GM18520 (cell line): Measurements from ENCODE around the gene DNPEP.
"Not testable (repeated sequence)": the region's sequence is repeated elsewhere in the genome, so short reads cannot be mapped to it uniquely, and the experiment has no call there.

Experiments
- ATAC-seq: cut with Tn5 transposase; IDR thresholded peaks from one replicate; pipeline ENCODE4 v1.9.1; 2021; ENCODE audit not compliant: unreplicated experiment

DNPEP gene

GRCh38 chr2:219419331-219420197 lies 31.9 kb upstream of the DNPEP start:
- ATAC-seq, result no peak

GRCh38 chr2:219419012-219419324 lies 31.3 kb upstream of the DNPEP start:
- ATAC-seq, result no peak

DNA sequence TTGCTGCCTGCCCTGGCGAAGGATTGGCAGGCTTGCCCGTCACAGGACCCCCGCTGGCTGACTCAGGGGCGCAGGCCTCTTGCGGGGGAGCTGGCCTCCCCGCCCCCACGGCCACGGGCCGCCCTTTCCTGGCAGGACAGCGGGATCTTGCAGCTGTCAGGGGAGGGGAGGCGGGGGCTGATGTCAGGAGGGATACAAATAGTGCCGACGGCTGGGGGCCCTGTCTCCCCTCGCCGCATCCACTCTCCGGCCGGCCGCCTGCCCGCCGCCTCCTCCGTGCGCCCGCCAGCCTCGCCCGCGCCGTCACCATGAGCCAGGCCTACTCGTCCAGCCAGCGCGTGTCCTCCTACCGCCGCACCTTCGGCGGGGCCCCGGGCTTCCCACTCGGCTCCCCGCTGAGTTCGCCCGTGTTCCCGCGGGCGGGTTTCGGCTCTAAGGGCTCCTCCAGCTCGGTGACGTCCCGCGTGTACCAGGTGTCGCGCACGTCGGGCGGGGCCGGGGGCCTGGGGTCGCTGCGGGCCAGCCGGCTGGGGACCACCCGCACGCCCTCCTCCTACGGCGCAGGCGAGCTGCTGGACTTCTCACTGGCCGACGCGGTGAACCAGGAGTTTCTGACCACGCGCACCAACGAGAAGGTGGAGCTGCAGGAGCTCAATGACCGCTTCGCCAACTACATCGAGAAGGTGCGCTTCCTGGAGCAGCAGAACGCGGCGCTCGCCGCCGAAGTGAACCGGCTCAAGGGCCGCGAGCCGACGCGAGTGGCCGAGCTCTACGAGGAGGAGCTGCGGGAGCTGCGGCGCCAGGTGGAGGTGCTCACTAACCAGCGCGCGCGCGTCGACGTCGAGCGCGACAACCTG lies 30.7 kb upstream of the DNPEP start, which contains the start of gene DES:
Gene DES (plus strand): TSS at position 223 of the 857 bp plus-strand sequence. CDS start 86 bp downstream, at position 309.
- no peak for ATAC-seq

GRCh38 chr2:219417374-219417773 lies 29.7 kb upstream of the DNPEP start:
- ATAC-seq, result no peak

GRCh38 chr2:219416938-219417337 lies 29.2 kb upstream of the DNPEP start:
- no peak for ATAC-seq

- ATAC-seq, result no peak
These were observed 28.5 kb upstream of the DNPEP start for GRCh38 chr2:219416235-219416602.

DNA sequence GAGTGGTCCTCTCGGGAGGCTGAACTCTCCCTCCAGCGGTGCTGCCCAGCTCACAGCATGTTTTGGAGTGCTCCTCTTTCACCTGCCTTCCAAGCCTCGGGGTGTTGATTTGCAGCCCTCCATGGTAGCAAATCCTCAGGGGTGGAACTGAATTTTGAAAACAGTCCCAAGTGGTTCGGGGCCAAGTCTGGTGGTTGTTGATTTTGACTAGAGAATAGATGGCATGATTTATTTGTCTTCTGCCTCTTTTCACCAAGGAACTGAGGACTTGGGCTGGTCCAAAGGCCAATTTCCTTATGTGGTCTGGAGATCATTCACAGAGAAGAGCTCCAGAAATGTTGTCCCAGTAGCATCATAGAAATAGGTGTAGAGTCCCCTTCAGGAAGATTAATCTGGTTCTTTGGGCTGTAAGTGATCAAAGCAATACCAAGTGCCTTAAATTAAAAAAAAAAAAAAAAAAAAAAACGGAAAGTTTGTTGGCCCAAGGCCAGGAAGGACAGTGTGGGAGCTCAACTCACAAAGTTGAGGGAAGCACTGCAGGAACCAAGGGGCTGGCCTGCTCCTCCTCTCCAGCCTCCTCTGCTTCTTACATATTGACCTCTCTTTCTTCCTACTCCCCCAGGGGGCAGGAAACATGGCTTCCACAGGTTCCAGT lies 28.0 kb upstream of the DNPEP start:
- ATAC-seq, result no peak

GRCh38 chr2:219414857-219415256 lies 27.1 kb upstream of the DNPEP start:
- ATAC-seq, result no peak

DNA sequence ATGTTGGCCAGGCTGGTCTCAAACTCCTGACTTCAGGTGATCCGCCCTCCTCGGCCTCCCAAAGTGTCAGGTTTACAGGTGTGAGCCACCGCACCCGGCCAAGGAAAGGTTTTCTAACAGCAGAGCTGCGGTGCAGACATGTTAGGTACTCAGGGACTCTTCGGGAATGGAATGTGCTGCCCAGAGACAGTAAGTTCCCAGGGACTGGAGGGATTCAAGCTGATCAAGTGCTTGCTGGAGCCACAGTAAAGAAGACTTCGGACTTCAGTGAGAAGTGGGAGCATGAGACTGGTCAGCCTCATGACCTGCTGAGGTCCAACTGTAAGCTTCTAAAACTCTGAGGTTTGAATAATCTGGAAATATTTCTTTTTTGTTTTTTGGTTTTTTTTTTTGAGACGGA lies 22.7 kb upstream of the DNPEP start:
- no peak for ATAC-seq

- ATAC-seq, result no peak
These were observed 21.9 kb upstream of the DNPEP start for GRCh38 chr2:219409619-219410018.

DNA sequence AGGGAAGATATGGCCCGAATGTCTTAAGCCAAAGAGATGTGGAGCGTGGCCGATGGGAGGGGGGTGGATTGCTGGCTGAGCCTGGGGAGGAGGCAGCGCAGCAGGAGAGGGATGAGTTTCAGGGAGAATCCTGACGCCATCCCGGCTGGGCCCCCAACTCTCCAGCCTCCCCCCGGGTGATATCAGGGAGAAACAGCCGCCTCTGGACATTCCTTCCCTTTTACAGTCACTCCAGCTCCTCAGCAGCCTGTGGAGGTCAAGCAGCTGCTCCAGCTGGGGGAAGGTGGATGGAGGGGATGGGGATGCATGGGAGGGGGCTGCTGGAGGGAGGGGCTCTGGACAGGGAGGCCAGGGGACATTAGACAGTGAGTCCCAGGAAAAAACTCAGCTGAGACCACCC lies 20.9 kb upstream of the DNPEP start:
- no peak for ATAC-seq

DNA sequence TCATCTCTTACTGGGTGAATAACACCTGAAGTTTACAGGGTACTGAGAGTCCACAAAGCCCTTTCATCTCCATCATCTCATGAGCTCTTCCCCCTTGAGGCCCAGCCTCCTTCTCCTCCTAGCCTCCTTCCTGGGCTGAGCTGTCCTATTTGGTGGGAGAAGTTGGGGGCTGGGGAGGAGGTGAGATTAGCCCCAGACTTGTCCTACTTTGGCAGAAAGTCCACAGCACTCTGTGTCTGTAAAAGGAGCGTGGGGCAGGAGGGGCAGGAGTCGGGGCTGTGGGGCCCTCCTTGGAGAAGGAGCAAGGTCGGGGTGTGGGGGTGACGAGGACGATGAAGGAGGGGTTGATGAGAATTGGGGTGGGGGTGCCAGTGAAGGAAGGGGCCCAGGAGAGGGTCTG lies 20.5 kb upstream of the DNPEP start:
- ATAC-seq, result no peak

- not testable (repeated sequence) for ATAC-seq
These were observed 19.6 kb upstream of the DNPEP start for GRCh38 chr2:219407343-219407742.

- ATAC-seq, result no peak
These were observed 19.1 kb upstream of the DNPEP start for GRCh38 chr2:219406861-219407230.

- ATAC-seq, result no peak
These were observed 18.5 kb upstream of the DNPEP start for GRCh38 chr2:219405958-219406860.

GRCh38 chr2:219405451-219405850 lies 17.7 kb upstream of the DNPEP start:
- ATAC-seq, result no peak

GRCh38 chr2:219404954-219405353 lies 17.2 kb upstream of the DNPEP start:
- ATAC-seq, result no peak

DNA sequence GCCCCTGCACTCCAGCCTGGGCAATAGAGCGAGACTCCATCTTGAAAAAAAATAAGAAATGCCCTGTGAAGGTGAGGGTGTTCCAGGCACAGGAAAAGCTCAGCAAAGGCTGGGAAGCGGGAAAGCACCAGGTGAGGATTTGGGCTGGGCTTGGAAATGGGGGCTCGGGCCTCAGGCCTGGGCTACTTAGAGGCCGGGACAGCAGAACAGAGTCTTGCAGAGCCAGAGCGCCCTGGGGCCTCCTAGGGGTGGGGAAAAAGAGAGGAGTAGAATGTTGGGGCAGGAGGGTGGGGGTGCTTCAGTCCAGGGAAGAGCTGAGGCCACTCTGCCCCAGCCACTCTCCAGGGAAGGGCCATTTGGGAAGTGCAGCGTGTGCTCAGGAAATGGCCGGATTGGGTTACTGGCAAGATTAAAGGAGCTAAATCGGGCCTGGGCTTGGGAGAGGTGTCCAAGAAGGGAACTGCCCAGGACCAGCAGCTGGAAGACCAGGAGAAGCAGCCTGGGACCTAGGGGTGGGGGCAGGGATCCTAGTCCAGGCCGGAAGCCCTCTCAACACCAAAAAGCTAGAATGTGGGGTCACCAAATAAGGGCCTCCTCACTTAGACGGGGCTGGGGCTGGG lies 16.7 kb upstream of the DNPEP start:
- ATAC-seq, result no peak

- ATAC-seq, result no peak
These were observed 16.1 kb upstream of the DNPEP start for GRCh38 chr2:219403861-219404260.
